ENCODE measurements around the gene CD28.
"Not testable (repeated sequence)": the region's sequence is repeated elsewhere in the genome, so short reads cannot be mapped to it uniquely, and the experiment has no call there.

The CD28 gene

GRCh38 chr2:203783496-203784203 lies 77.2 kb downstream of the CD28 start:
- no peak for DNase-seq (ENCODE audit: low read depth in 2 of 2)

GRCh38 chr2:203784710-203785270 lies 78.4 kb downstream of the CD28 start:
- DNase-seq (ENCODE audit: low read depth in 2 of 2): not testable (repeated sequence)

GRCh38 chr2:203785391-203786110 lies 79.1 kb downstream of the CD28 start:
- not testable (repeated sequence) for DNase-seq (ENCODE audit: low read depth in 2 of 2)

- DNase-seq (ENCODE audit: low read depth in 2 of 2): no peak
Measured at GRCh38 chr2:203786549-203787351, 80.3 kb downstream of the CD28 start.

GRCh38 chr2:203787979-203788378 lies 81.5 kb downstream of the CD28 start:
- DNase-seq (ENCODE audit: low read depth in 2 of 2): no peak
